ENCODE measurements around the gene TBC1D1.

GRCh38 chr4:37999000-37999716, 108.3 kb downstream of the TBC1D1 start:
- TF ChIP-seq EP300 (conservative IDR thresholded peaks at IDR 0.05; ENCODE audit: poor library complexity, severe bottlenecking) (no peak), POLR2AphosphoS5 (IDR thresholded peaks at IDR 0.05) (no peak), EZH2 (IDR thresholded peaks at IDR 0.05; ENCODE audit: borderline replicate concordance, insufficient read depth, low read length, poor library complexity, severe bottlenecking) (no peak)

Measured in neural cell (in vitro differentiated cells).